ENCODE results near the gene E2F1. TPM values are rescaled to one million over a fixed set of nuclear protein-coding genes. Genes with fewer than 3 reads are reported as not detected.

The E2F1 gene
- total and polyA plus RNA-seq, 2 of the 4 experiments (the other 2 are of a cell fraction): 10.9 to 14.0 TPM

- Histone ChIP-seq H2BK20ac (ENCODE audit: low read depth, low read length) (no peak overlapping the region), H4K91ac (ENCODE audit: insufficient read depth, low read depth, low read length) (no peak overlapping the region), H3K4ac (ENCODE audit: low read depth, low read length) (no peak overlapping the region), H3K14ac (replicated peaks; ENCODE audit: low read depth, low read length) (no peak overlapping the region), H4K20me1 (ENCODE audit: insufficient read depth, low read length) (no peaks in the 10 kb centered on the region), H2AFZ (replicated peaks; ENCODE audit: low read length, poor library complexity) (no peak overlapping the region), H3K4me3 (ENCODE audit: insufficient read depth, low read depth, low read length) (no peak overlapping the region), H3K79me1 (ENCODE audit: low read depth in 1 of 2, low read length in 2 of 2) (peaks cover 5 to 9% of the 10 kb centered on the region in 2 experiments; a peak in 3 of 4 replicates), H3K9me3 (ENCODE audit: control insufficient read depth, insufficient read depth, low read length) (no peaks in the 10 kb centered on the region), H2BK120ac (ENCODE audit: low read depth, low read length) (no peak overlapping the region), H3K4me1 (ENCODE audit: control insufficient read depth, insufficient read depth, low read length) (peaks cover 9% of the 10 kb centered on the region), H3K36me3 (ENCODE audit: control insufficient read depth, insufficient read depth, low read length) (no peaks in the 10 kb centered on the region), H4K8ac (ENCODE audit: low read depth in 2 of 2, low read length in 2 of 2) (no peak overlapping the region), H3K27ac (ENCODE audit: insufficient read depth, low read length) (no peak overlapping the region), H2BK5ac (ENCODE audit: low read depth, low read length, poor library complexity, severe bottlenecking) (no peak overlapping the region), H3K27me3 (ENCODE audit: control insufficient read depth, insufficient read depth, low read length) (no peaks in the 10 kb centered on the region; the same call in 1 of the 2 replicates), H2BK15ac (ENCODE audit: low read depth, low read length) (no peak overlapping the region), H3K23ac (ENCODE audit: low read depth, low read length) (no peak overlapping the region), H2AK5ac (ENCODE audit: low read depth, low read length) (no peak overlapping the region), H3K9ac (ENCODE audit: low read depth, low read length) (no peak overlapping the region), H4K5ac (ENCODE audit: low read depth, low read length) (no peak overlapping the region), H3K18ac (ENCODE audit: low read depth, low read length) (no peak overlapping the region), H3K4me2 (ENCODE audit: low read depth, low read length) (no peak overlapping the region), H3K9me1 (ENCODE audit: insufficient read depth, low read length) (peaks cover 7% of the 10 kb centered on the region; the same call in 1 of the 2 replicates), H2AK9ac (replicated peaks; ENCODE audit: low read depth, low read length, poor library complexity) (peak overlapping the region; percentile 10), H3K56ac (ENCODE audit: extremely low read depth, insufficient read depth, low read length) (no peak overlapping the region)
- in situ Hi-C loops (cut with MboI; ENCODE audit: low sequenced_read_pairs): no loop called here
- ATAC-seq (ENCODE audit: low read depth) (no peak), DNase-seq (no peak)
- POLR2A ChIA-PET (ENCODE audit: unreplicated experiment): interaction anchor here (0.6 kb wide), 1 partner anchor 59 kb away, joined by 11 read pairs; no protein-coding TSS in a partner anchor
- no peak for TF ChIP-seq CEBPB (IDR thresholded peaks at IDR 0.05; ENCODE audit: low read depth, low read length)
- TF ChIP-seq MAFK (IDR thresholded peaks at IDR 0.05; ENCODE audit: low read depth, low read length): no peak
- no peak for TF ChIP-seq RCOR1 (IDR thresholded peaks at IDR 0.05; ENCODE audit: insufficient replicate concordance, low read length)
- no peak for TF ChIP-seq BHLHE40 (IDR thresholded peaks at IDR 0.05; ENCODE audit: low read depth, low read length)
- CTCF ChIA-PET: no interaction called here
- intact Hi-C loops (cut with micrococcal nuclease): no loop called here
- WGBS, 2 experiments (ENCODE audit: extremely low coverage in 2 of 2, insufficient read length in 1 of 2): 100% methylated on average over 1 of the region's 3 CpGs; no CpG with 5 or more reads in 1 of the 2 experiments
- BruUV-seq (replicated peaks): no TSS peak
- dilution Hi-C loops (cut with HindIII; ENCODE audit: low sequenced_read_pairs, unreplicated experiment): no loop called here
Measured at GRCh38 chr20:33727806-33728205, 41.6 kb upstream of the E2F1 start.
